Activated effector memory CD4-positive, alpha-beta T cell treated with anti-CD3 and anti-CD28 coated beads, Interleukin-2, amount 50 U/mL, for 16 hours (primary cell): ENCODE measurements around the gene EXOC3L1.

Experiments
- DNase-seq: peaks from one replicate; pipeline ENCODE4 v3.0.0-alpha.2; 2020

Gene EXOC3L1, protein sequence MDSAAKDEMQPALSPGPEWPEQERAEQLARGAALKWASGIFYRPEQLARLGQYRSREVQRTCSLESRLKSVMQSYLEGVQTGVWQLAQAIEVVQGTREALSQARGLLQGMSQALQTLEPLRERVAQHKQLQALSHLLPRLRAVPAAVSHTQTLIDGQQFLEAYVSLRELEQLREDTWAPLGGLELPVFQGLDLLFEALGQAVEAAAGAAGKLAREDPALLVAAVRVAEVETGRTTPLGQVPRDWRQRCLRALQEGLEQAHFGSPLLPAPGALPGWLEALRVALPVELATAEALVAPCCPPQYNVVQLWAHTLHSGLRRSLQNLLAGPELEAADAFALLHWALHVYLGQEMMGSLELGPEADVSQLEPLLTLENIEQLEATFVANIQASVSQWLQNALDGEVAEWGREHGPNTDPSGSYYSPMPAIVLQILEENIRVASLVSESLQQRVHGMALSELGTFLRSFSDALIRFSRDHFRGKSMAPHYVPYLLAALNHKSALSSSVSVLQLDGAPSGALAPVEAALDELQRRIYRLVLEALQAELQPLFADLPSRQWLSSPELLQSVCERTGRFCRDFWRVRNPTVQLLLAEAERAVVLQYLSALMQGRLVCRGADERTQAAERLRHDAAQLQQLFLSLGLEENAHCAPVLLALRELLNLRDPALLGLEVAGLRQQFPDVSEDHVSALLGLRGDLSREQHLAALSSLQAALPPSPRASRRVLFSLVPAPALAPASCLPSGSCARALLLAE

DNA sequence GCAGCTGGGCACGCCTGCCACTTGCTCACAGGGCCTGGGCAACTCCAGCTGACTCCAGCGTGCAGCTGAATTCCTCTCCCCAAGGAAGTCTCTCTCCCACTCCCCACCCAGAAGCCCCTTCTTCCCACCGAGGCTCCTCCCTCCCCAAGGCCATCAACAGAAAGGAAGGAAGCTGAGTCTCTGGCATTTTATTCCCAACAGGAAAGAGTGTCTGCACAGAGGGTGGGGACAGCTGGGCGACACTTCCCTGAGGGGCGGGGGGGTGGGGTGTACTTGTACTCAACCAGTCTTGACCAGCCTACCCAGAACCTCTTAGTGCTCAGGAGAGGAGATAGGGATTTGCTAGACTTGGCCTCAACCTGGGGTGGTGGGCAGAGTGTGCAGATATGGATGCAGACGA is at the start of gene EXOC3L1:
Gene EXOC3L1 (minus strand): TSS at position 96 of the 400 bp plus-strand sequence. CDS start 460 bp downstream, outside the sequence.
- no peak for DNase-seq

DNA sequence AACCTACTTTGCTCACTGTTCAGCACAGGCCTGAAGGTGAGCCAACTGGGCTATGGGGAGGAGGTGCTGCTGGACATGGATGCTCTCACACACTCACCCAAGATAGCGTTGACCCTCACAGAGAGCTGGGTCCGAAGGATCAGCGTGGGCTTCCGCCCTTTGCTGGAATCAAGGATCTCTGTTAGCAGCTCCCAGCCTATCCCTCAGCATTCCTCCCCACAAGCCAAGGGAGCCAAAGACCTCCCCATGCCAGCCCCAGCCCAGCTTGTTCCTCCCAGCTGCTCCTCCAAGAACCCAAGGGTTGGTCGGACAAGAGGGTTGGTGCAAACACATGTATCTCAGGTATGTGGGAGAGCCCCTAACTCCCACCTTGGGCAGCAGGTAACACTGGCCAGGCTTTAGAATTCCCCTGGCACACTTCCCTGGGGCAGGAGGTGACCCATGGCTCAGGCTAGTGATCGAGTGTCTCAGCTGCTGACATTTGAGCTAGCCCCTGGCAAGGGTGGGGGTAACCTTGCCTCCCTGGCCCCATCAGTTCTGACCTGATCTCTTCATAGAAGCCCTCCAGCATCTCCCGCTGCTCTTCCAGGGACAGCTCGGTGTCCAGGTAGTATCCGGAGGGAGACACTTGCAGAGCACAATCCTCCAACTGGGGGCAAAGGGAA is 49.0 kb upstream of the EXOC3L1 start:
- DNase-seq = no peak

DNA sequence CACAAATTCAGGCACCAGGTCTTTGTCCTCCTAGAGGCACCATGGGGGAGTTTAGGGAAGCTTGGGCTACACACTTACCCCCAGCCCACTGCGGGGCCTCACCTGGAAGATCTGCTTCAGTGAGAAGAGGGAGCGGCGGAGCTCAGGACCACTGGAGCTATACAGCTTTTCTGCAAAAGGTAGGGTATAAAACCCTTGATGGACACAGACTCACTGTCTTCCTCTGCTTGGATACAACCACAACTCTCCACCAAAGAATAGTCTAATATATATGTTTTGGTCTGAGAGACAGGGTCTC is 48.3 kb upstream of the EXOC3L1 start:
- DNase-seq = no peak

DNA sequence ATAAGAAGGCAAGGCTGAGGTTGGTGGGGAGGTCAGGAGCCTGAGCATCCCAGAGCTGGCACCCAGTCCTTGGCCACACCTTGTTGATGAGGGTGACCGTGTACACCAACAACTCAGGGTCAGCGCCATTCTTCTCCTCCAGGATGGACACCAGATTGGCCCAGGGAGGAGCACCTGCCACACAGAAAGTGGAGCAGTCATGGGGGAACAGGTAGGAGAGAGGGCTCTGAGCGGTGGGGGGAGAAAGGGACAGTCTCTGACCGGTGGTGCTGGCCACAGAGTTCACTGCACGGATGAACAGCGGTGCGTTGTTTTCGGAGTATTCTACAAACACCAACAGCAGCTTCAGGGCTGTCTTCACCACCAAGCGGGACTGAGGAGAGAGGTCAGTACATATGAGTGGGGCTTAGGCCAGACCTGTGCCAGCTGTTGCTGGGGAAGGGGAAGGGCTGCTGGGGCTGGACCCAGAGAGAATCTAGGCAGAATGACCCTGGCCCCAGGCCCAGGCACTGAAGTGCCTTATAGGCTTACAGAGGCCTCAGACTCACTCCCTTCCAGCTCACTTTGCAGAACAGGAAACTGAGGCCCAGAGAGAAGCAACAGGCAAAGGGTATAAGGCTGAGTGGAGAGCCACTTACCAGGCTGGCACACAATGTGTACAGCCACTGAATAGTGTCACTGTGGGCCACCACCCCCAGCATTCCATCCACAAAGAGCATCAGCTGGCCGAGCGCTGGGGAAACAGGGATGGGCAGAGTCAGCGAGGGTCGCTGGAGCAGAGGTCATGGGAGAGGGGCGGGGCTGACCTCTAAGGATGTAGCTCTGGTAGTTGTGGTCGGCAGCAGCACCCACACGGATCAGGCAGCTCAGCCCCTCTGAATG is 47.7 kb upstream of the EXOC3L1 start:
- DNase-seq = no peak

DNA sequence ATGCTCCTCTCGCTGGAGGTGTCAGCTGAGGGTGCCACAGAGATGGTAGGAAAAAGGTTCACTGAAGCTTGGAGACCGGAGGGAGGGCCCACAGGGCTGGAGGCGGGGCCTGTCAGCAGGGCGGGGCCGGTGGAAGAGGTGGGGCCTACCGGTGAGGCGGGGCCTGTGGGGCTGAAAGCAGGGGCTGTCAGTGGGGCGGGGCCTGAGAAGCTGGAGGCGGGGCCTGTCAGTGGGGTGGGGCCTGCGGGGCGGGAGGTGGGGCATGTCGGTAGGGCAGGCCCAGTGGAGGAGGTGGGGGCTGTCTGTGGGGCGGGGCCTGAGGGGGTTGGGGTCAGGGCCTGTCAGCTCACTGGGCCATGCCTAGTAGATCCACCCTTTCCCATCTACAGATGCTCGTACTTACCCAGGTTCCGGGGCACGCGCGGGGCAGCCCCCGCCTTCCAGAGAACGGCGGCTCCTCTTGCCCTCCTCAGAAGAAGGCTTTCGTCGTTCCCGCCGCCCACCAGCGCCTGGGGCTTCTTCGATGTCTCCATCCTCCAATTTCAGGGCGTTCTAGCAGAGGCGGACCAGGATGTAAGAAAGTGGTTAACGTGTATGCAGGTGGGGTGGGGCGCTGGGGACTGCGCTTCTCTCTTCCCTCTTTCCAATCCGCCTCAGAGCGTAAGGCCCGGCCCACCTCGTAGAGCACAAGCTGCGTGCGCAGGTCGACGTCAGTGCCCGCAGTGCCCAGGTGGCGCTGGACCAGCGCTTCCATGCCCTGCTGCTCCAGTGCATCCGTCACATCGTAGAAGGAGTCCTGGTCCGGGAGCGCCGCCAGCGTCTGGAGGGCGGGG is 46.8 kb upstream of the EXOC3L1 start:
- DNase-seq = peak; percentile 91

DNA sequence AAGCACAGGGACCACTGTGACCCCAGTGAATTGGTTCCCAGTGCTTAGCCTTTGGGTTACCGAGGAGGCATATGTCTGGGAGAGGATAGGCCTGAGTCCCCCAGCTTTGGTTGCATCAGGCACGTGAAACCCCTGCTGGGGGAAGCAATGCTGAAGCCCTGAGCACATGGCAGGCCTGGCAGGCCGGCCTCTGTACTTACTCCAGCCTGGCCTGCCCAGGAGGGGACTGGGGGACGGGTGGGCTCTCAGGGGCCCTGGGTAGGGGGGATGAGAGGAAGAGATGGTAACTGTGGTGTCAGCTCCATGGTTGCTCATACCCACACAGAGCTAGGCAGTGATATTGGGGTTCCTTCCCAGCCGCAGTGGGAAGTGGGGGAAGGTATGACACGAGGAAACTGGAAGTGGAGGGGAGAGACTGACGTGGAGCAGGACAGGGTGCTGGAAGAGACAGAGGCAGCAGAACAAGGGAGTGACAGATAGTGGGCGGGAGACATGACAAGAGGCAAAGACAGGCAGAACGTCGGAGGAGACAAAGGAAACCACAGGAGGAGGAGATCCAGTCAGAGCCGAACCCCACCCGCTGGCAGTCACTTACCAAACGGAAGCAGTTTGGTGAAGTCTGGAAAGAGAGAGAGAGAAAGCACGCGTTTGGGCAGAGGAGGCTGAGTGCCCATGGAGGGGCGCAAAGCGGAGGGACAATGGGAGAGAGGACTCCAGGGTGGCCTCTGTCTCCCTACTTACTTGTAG is 46.1 kb upstream of the EXOC3L1 start:
- peak; percentile 85 for DNase-seq

DNA sequence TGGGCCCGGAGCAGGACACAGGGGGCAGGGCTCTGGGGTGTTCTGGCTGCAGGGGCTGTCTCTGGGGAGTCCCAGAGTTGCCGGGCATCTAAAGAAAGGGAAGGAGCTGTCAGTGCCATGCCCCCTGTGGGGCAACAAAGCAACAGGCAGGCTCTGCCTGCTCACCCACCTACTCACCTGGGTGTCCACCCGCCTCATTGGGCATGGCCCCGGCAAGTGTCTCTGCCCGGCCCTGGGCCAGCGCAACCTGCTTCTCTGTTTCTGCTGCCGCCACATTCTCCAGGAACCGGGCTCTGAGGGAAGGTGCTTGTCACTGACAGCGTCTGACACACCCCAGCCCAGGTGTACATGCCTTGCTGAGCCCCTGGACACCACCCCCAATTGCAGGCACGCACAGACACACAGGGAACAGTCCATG is 44.3 kb upstream of the EXOC3L1 start:
- no peak for DNase-seq

DNA sequence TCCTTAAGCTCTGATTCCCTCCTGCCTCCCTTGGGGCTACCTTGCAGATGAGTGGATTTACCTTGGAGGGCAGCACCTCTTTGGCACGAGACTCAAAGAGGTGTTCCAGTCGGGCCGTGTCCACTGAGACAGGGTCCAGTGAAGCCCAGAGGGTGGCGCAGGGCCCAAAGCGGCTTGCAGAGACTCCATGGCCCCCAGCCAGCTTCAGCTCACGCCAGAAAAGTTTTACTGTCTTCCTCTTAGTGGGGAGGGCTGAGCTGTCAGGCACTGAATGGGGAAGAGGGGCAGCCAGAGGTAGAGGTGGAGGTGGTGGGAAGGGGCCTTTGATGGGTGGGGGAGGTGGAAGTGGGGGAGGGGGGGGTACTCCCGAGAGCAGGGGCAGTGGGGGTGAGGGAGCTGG is 43.7 kb upstream of the EXOC3L1 start:
- no peak for DNase-seq

DNA sequence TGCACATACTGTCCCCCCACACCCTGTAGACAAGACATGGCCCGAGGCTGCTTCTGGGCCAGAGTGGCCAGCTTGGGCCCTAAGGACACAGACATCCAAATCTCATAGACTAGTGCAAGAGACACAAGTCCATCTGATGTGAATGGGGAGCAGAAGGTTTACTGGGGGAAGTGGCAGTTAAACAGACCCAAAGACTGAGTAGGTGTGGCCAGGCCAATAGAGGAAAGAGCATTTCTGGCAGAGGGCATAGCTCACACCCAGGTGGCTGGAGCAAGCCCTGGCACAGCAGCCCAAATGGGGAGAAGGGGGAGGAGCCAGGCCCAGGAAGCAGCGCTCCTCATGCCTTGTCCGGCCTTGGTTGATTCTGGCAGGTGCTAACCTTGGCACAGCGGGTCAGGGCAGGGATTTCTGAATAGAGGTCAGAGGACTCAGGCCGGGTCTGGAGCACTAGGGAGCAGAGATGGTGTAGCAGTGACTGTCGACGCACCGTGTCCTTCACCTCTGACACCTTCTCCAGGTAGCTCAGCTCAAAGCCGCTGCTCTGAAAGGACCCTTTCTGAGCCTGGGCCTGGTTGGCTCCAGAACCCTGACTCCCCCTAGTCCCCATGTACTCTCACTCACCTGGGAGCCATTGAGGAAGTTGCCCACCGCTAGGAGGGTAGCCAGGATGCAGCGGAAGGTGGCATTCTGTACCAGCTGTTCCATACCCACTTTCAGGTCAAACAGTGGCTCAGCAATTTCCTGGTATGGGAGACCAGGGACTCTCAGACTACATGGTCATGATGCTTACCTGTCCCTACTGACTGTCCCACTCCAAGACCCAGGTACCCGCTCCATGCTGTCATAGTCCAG is 41.1 kb upstream of the EXOC3L1 start:
- no peak for DNase-seq

DNA sequence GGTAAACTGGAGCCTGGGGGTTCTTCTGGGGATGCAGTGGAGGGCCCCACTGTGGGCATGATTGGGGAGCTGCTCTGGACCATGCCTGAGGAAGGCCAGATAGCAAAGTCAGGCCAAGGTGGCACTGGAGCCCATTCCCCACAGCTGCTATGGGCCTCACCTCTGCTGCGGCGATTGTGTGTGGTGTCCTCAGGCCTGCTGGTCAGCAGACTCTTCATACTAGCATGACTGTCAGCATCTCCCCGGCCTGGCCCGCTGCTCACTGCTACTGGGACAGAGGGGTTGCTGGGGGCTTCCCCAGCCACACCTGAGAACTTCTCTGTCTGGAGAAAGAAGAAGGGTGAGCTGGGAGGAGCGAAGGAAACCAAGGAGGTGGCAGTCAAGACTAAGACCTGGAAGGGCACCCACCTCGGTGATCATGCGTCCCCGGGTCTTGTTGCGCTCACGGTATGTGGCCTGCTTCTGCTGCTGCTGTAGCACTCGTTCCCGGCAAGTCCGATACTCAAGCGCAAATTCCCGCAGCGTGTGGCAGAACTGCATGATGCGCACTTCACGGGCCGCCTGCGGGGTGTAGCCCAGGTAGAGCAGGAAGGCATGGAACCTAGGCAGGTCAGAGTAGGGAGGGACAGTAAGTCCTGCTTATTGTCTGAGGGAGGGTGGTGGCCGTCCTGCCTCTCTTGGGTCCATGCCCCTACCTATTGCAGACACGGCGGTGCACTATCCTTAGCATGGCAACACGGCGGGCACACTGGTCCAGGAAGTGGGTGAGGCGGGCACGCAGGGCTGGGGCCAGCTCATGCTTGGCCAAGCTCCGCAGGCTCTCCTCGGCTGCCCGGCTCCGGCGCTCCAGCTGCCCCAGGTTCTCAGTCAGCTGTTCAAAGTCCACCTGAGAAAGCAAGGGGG is 40.2 kb upstream of the EXOC3L1 start:
- no peak for DNase-seq

DNA sequence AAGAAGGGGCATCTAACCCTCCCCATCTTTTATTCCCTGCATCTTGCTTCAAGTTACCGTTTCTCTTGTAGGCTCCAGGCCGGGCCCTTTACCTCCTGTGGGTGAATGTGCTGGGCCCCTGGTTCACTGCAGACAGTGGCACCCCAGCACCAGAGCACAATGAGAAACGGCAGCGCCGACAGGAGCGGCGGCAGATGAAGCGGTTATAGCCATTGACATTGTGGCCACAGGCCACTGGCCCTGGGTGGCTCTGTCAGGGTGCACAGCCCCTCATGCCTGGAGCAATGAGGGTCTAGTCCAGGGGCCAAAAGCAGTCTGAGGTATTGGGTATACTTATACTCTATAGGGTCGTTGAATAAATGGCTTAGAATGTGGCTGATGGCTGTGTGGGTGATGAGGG is 39.0 kb upstream of the EXOC3L1 start:
- no peak for DNase-seq

DNA sequence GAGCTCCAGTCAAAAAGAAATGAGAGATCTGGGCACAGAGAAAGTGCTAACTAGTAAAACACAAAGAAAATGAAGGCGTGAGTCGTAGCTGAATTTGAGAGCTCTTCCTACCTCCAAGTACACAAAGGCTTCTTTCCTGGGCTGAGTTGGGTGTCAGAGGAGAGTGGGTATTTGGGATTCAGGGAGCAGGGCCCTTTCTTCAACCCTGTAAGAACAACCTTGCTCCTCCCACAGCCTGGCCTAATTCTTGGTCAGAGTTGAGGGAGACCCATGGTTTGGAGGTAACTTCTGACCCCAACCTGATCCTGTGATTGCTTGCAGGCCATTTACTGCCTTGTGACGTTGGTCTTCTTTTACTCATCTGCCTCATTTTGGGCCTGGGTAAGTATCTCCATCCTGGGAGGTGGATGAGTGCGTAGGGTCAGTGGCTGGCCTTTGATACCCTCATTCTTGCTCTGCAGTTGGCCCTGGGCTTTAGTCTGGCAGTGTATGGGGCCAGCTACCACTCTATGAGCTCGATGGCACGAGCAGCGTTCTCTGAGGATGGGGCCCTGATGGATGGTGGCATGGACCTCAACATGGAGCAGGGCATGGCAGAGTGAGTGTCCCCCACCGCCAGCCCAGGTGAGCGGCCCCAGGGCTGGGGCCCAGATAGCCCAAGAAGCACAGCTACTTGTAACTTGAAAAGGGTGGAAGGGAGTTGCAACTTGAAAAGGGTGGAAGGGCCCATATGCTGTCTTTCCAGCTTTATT is 38.3 kb upstream of the EXOC3L1 start:
- no peak for DNase-seq

DNA sequence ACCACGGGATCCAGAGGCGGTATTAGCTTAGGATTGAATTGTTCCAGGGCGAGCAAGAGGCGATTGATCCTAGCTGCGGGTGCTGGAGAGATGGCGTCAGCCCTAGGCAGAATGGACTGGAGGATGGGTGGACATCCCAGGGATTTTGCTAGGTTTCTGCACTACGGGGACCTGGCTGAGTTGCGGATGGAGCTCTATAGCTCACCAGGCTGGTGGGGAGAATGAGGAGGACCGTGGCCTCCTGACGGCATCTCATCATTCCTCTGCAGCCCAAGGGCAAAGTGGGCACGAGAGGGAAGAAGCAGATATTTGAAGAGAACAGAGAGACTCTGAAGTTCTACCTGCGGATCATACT is 37.6 kb upstream of the EXOC3L1 start:
- DNase-seq = no peak

DNA sequence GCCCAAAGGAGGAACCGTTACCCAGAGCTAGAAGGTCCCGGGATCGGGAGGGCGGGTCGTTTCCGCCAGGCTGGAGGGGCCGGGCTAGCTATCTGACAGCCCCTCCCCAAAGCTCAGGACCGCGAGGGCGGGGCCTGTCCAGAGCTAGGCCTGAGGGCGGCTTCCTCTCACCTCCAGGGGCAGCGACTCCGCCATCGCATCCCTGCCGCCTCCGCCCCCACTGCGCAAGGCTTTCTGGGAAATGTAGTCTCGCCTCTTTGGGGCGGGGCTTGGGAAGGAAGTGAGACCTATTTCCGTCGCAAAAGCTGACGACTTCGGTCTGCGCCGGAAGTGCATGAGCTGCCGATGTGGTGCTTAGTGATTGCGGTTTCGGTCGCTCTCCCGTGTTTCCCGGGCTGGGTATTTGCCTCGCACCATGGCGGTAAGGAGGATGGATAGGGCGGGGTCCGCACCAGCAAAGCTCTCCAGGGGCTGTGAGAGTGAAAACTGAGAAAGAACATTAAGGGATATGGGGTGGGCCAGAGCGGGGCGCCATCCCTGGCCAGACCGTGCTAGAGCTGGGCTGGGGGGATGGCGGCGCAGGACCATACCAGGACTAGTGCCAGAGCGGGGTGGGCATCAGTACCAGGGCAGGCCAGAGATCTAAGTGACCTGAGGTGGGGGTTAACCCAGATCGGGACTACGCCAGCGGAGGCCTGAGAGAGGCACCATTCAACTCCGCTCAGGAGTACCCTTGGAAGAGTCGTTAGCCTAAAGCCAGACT is 37.0 kb upstream of the EXOC3L1 start, which contains the start of gene TMEM208:
Gene TMEM208 (plus strand): TSS at position 327 of the 763 bp plus-strand sequence. CDS start 89 bp downstream, at position 416.
- peak; percentile 99 for DNase-seq

DNA sequence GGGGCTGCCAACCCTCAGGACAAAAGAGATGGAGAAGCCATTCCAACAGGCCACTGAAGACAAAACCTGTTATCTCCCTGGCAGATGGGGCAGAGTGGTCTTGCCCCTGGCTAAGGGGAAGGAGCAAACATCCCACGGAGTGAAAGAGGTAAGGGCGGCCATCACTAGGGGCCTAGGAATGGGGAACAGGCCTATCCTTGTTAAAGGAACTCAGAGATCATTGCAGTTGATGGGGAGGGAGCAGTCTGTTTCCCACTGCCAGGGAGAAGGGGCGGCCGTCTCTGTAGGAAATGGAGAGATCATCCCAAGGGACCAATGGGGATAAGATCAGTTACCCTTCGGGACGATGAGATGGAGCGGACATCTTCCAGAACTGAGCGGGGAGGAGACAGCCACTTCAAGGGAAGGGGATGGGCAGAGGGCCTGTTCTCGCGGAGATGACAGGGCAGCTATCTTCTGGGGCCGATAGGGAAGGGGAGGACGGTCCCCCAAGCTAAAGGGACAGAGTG is 36.4 kb upstream of the EXOC3L1 start:
- DNase-seq = no peak

DNA sequence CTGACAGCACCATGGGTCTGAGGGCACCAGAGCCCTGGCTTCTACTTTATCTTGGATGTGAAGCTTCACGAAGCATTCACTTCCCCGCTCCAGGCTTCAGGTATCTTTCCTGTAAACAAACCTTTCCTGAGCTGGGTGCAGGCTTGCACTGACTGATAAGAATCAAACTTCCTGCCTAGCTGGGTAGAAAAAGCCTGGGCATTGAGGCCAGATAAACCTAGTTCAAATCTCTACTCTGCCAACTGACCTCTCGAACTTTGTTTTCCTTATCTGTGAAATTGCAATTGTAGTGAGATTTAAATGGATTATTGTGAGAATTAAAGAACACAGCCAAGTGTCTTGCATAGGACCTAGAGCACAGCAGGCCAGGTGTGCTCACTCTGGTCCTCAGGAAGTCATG is 34.1 kb upstream of the EXOC3L1 start:
- no peak for DNase-seq
